RWPE1 (cell line): ENCODE measurements around the gene BCL2L1.
A peak's percentile ranks its signal among the peaks of the same experiment; 100 is the strongest.

Source experiments
- CTCF ChIA-PET: fragments of 350-600 bp; sonication (Branson Sonifier 250); formaldehyde crosslinking; extraction: SDS; loops from one replicate; lab custom pipeline; 2021; lab: Yijun Ruan, JAX
- POLR2A ChIA-PET: fragments of 400-600 bp; formaldehyde crosslinking; extraction: SDS; loops from one replicate; lab custom pipeline; 2020; ENCODE audit warnings: antibody characterized with exemption; ENCODE audit not compliant: low non-redundant PET; lab: Yijun Ruan, JAX
- DNase-seq: peaks from one replicate; pipeline ENCODE4 v3.0.0; 2012; ENCODE audit warnings: low spot score
- H3K27ac ChIP-seq: fragments of 450-650 bp; 2 replicates; pipeline ENCODE4 v1.5.1; 2017
- CTCF ChIP-seq: fragments of 450-650 bp; conservative IDR thresholded peaks from 2 replicates; pipeline ENCODE4 v1.5.1; 2017; ENCODE audit warnings: low read depth, mild to moderate bottlenecking

The BCL2L1 gene

GRCh38 chr20:31722257-31723068 is at the start of gene BCL2L1:
BCL2L1 (minus strand) TSS chr20:31722868; CDS start chr20:31722218, 650 bp downstream.
- peak; percentile 91 for DNase-seq
- TF ChIP-seq CTCF, result no peak; the same call in 1 of the 2 replicates
- POLR2A ChIA-PET, result interaction anchor here (0.5 to 1.8 kb wide), 6 partner anchors 11 to 61 kb away, joined by 3 to 19 read pairs (median 4); no protein-coding TSS in a partner anchor
- CTCF ChIA-PET, result interaction anchor here (0.6 to 7.0 kb wide), 19 partner anchors 9 to 217 kb away, joined by 3 to 163 read pairs (median 4); no protein-coding TSS in a partner anchor
- peak within 1 kb of the TSS; percentile 99 for H3K27ac ChIP-seq

GRCh38 chr20:31770243-31770642 is 47.6 kb upstream of the BCL2L1 start:
- TF ChIP-seq CTCF, result no peak
- no peak overlapping the region for H3K27ac ChIP-seq
- ChIA-PET CTCF (interaction anchor here (0.7 kb wide), 1 partner anchor 203 kb away, joined by 3 read pairs; no protein-coding TSS in a partner anchor), POLR2A (no interaction called here)
- DNase-seq, result no peak

DNA sequence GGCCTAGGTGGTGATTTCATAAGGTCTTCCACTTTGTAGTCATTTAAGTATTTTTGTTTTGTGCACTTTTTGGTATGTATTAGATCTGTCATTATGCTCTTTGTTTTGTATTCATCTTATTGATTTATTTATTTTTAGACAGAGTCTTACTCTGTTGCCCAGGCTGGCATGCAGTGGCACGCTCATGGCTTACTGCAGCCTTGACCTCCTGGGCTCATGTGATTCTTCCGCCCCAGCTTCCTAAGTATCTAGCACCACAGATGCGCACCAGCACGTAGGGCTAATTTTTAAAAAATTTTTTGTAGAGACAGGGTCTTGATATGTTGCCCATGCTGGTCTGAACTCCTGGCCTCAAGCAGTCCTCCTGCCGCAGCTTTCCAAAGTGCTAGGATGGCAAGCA is 47.0 kb upstream of the BCL2L1 start:
- DNase-seq, result no peak
- no peak for TF ChIP-seq CTCF
- CTCF ChIA-PET, result interaction anchor here (0.7 kb wide), 1 partner anchor 204 kb away, joined by 3 read pairs; no protein-coding TSS in a partner anchor
- no peak overlapping the region; the same call in 1 of the 2 replicates for H3K27ac ChIP-seq
- POLR2A ChIA-PET, result no interaction called here

DNA sequence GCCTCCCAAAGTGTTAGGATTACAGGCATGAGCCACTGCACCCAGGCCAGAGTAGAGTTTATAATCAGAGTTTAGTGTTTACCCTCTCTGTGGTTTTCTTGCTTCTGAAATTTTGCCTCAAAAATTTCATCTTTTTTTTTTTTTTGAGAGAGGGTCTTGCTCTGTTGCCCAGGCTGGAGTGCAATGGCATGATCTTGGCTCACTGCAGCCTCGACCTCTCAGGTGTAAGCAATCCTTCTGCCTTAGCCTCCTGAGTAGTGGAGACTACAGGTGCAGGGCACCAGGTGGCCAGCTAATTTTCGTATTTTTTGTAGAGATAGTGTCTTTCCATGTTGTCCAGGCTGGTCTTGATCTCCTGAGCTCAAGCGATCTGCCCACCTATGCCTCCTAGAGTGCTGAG is 45.1 kb upstream of the BCL2L1 start:
- POLR2A ChIA-PET, result no interaction called here
- no peak for DNase-seq
- CTCF ChIA-PET, result interaction anchor here (0.6 to 1.9 kb wide), 2 partner anchors 11 to 111 kb away, joined by 3 to 9 read pairs; no protein-coding TSS in a partner anchor
- no peak overlapping the region for H3K27ac ChIP-seq
- no peak for TF ChIP-seq CTCF

DNA sequence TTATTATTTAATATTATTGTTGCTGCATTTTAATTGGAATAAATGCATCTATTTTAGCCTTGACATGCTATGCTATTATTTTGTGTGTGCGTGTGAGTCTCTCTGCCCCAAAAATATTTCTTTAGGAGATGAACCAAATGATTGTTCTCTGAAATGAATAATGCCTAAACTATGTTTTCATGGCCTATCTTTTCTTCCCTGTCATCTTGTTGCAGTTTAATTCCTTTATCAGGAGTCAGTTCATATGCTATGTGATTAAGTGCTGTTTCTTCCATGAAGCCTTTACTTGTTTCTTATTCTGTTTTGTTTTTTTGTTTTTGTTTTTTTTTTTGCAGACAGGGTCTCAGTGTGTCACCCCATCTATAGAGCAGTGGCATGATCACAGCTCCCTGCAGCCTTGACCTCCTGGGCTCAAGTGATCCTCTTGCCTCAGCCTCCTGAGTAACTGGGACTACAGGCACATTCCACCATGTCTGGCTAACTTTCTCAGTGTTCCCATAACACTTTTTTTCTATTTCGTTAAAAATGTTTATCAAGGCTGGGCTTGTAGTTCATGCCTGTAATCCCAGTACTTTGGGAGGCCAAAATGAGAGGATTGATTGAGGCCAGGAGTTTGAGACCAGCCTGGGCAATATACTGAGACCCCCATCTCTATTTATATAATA is 42.1 kb upstream of the BCL2L1 start:
- ChIA-PET CTCF (interaction anchor here (0.8 kb wide), 1 partner anchor 12 kb away, joined by 5 read pairs; no protein-coding TSS in a partner anchor), POLR2A (no interaction called here)
- TF ChIP-seq CTCF, result no peak
- no peak overlapping the region for H3K27ac ChIP-seq
- DNase-seq, result no peak
